SK-N-SH (cell line): Measurements from ENCODE around the gene POU2F1.

Experiments
- CTCF ChIP-seq: fragments of 200-600 bp; sonication (generic); IDR thresholded peaks from 2 replicates; pipeline ENCODE4 v1.6.1; 2017; ENCODE audit warnings: antibody characterized with exemption, mild to moderate bottlenecking, moderate library complexity
- EZH2phosphoT487 ChIP-seq: fragments of 200-600 bp; sonication (generic); IDR thresholded peaks from 2 replicates; pipeline ENCODE4 v1.6.1; 2017; ENCODE audit warnings: low read depth, mixed run types, mild to moderate bottlenecking, antibody characterized with exemption, moderate library complexity, borderline replicate concordance
- REST ChIP-seq: IDR thresholded peaks from 2 replicates; pipeline ENCODE4 v1.6.1; 2012; ENCODE audit warnings: mild to moderate bottlenecking, low read depth, low read length, moderate library complexity
- SMC3 ChIP-seq: IDR thresholded peaks from 2 replicates; pipeline ENCODE4 v1.6.1; 2012; ENCODE audit warnings: low read depth, low read length, improper control_type of control experiment
- TEAD4 ChIP-seq: IDR thresholded peaks from 2 replicates; pipeline ENCODE4 v1.4.0; 2012; ENCODE audit warnings: mild to moderate bottlenecking, borderline replicate concordance; ENCODE audit not compliant: insufficient read depth
- USF1 ChIP-seq: IDR thresholded peaks from 2 replicates; pipeline ENCODE4 v1.4.0; 2012; ENCODE audit warnings: low read depth, borderline replicate concordance
- YY1 ChIP-seq: IDR thresholded peaks from 2 replicates; pipeline ENCODE4 v1.4.0; 2012; ENCODE audit warnings: low read depth, mild to moderate bottlenecking
- ZBTB33 ChIP-seq: IDR thresholded peaks from 2 replicates; pipeline ENCODE4 v1.4.0; 2012; ENCODE audit warnings: low read depth, borderline replicate concordance

GRCh38 chr1:167434306-167434705, 213.6 kb downstream of the POU2F1 start:
- TF ChIP-seq CTCF = no peak
- no peak for TF ChIP-seq YY1
- TF ChIP-seq REST = no peak
- no peak for TF ChIP-seq TEAD4
- no peak for TF ChIP-seq EZH2phosphoT487
- TF ChIP-seq USF1 = no peak
- no peak for TF ChIP-seq ZBTB33
- TF ChIP-seq SMC3 = no peak
